ENCODE results near the gene DGKD. TPM values are rescaled to one million over a fixed set of nuclear protein-coding genes. Genes with fewer than 3 reads are reported as not detected.

DGKD gene
- total RNA-seq, 4 donors from 2014 or later, result 7.0 to 55.4 (median 10.9) TPM

- Histone ChIP-seq H3K4me1 (peaks cover 8% of the 10 kb centered on the region), H3K27ac (no peak overlapping the region), H3K9me3 (no peaks in the 10 kb centered on the region), H3K27me3 (no peaks in the 10 kb centered on the region), H3K36me3 (no peaks in the 10 kb centered on the region), H3K4me3 (no peak overlapping the region)
- TF ChIP-seq POLR2AphosphoS5 (IDR thresholded peaks at IDR 0.05), result no peak
- TF ChIP-seq, protein P1, sequence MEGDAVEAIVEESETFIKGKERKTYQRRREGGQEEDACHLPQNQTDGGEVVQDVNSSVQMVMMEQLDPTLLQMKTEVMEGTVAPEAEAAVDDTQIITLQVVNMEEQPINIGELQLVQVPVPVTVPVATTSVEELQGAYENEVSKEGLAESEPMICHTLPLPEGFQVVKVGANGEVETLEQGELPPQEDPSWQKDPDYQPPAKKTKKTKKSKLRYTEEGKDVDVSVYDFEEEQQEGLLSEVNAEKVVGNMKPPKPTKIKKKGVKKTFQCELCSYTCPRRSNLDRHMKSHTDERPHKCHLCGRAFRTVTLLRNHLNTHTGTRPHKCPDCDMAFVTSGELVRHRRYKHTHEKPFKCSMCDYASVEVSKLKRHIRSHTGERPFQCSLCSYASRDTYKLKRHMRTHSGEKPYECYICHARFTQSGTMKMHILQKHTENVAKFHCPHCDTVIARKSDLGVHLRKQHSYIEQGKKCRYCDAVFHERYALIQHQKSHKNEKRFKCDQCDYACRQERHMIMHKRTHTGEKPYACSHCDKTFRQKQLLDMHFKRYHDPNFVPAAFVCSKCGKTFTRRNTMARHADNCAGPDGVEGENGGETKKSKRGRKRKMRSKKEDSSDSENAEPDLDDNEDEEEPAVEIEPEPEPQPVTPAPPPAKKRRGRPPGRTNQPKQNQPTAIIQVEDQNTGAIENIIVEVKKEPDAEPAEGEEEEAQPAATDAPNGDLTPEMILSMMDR (IDR thresholded peaks at IDR 0.05), result no peak
- TF ChIP-seq POLR2A (IDR thresholded peaks at IDR 0.05), result no peak
- TF ChIP-seq EP300 (IDR thresholded peaks at IDR 0.05), result no peak
- peak in 1 of 2 donors; percentile 6 for DNase-seq (ENCODE audit: low spot score in 2 of 2)
- WGBS, result 64% methylated on average over 8 of the region's 8 CpGs
Observed at GRCh38 chr2:233407771-233408181, 53.5 kb downstream of the DGKD start.

DNA sequence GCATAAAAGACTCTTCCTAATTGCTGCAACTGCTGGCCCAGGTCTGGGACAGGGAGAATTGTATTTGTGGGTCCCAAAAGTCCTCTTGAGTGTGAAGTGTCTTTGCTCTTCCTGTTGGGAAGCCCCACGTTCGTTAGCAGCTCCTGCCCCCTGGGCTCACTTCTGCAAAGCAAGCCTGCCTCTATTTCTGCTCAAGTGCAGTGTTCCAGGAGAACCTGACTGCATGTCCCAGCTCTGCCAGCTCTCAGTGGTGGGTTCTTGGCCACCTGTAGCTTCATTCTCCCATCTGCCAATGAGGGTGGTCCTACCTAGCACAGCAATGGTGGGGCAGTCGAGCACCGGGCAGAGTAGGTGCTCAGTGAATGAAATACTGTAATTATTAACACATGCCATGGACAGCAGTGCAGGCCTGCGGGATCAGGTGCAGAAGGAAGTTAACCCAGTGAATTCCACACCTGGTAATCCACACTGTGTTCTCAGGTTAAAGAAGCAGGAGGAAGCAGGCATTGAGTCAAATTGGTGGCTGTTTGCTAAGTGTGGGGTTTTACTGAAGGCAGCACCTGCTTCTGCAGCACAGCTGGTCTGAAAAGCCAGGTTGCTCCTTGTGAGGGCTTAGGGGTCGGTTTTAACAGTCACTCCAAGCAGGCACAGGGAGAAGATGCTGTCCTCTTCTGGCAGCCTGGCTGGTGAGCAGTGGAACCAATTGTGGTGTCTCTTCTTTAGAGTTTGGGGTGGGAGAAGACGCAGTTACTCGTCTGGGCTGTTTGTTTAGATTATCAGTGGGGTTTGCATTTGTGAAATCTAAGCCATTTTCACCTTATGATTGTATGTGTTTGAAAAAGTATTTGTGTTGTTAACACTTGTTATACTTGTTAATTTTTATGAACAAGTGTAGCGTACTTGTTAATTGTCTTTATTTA, 54.3 kb downstream of the DGKD start:
- whole genome bisulfite sequencing, result 77% methylated on average over 9 of the region's 9 CpGs
- Histone ChIP-seq H3K4me3 (no peak overlapping the region), H3K9me3 (no peaks in the 10 kb centered on the region), H3K4me1 (peaks cover 8% of the 10 kb centered on the region), H3K27ac (no peak overlapping the region), H3K36me3 (no peaks in the 10 kb centered on the region), H3K27me3 (no peaks in the 10 kb centered on the region)
- peak in 1 of 2 donors; percentile 16 for DNase-seq (ENCODE audit: low spot score in 2 of 2)
- no peak for TF ChIP-seq POLR2A (IDR thresholded peaks at IDR 0.05)
- TF ChIP-seq, protein P1 (IDR thresholded peaks at IDR 0.05), result no peak
- no peak for TF ChIP-seq POLR2AphosphoS5 (IDR thresholded peaks at IDR 0.05)
- TF ChIP-seq EP300 (IDR thresholded peaks at IDR 0.05), result no peak

DNA sequence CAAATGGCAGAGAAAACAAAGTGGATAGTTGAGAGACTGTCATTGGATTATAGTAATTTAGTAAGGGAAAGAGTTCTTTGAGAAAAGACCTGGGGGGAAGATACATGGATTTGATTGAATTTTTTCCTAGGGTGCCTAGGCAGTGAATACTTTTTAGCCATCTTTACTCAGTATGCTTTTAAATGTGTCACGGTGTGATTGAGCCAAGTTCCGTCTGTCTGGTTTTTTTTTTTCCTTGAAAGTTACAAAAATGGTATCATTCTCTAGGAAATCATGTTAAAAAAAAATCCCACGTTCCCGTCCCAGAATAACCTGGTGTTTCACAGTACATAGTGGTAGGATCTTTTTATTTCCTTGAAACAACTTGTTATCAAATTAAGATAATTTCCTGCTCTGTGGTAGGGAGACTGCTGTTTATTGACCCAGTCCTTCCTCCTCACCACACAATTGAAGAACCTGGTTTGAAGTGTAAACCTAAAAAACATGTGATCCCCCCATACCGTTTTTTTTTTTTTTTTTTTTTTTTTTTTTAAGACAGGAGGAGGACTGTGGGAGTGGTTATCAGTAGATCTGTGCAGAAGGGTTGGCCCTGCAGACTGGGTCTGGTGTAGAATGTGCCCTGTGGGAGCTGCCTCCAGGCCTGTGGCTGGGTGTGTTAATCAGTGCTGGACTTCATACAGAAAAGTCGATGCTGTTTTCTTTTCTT, 55.1 kb downstream of the DGKD start:
- no peak overlapping the region for H3K27ac ChIP-seq
- no peak for TF ChIP-seq POLR2AphosphoS5 (IDR thresholded peaks at IDR 0.05)
- TF ChIP-seq, protein P1 (IDR thresholded peaks at IDR 0.05), result no peak
- no peak for TF ChIP-seq POLR2A (IDR thresholded peaks at IDR 0.05)
- no peak for TF ChIP-seq EP300 (IDR thresholded peaks at IDR 0.05)

GRCh38 chr2:233410196-233410760, 56.0 kb downstream of the DGKD start:
- WGBS, result 84% methylated on average over 5 of the region's 5 CpGs
- DNase-seq (ENCODE audit: low spot score in 2 of 2), result peak in 1 of 2 donors; percentile 44
- Histone ChIP-seq H3K9me3 (no peaks in the 10 kb centered on the region), H3K36me3 (no peaks in the 10 kb centered on the region), H3K4me3 (no peak overlapping the region), H3K4me1 (peaks cover 10% of the 10 kb centered on the region), H3K27me3 (no peaks in the 10 kb centered on the region), H3K27ac (no peak overlapping the region)
- no peak for TF ChIP-seq POLR2AphosphoS5 (IDR thresholded peaks at IDR 0.05)
- TF ChIP-seq EP300 (IDR thresholded peaks at IDR 0.05), result no peak
- TF ChIP-seq, protein P1 (IDR thresholded peaks at IDR 0.05), result no peak

More for the DNA sequence above, 55.1 kb downstream of the DGKD start:
- WGBS, result 44% methylated on average over 6 of the region's 6 CpGs
- H3K4me3 ChIP-seq, result no peak overlapping the region
- H3K36me3 ChIP-seq, result no peaks in the 10 kb centered on the region
- H3K4me1 ChIP-seq, result peaks cover 8% of the 10 kb centered on the region
- peak in 1 of 2 donors; percentile 52 for DNase-seq (ENCODE audit: low spot score in 2 of 2)
- no peaks in the 10 kb centered on the region for H3K9me3 ChIP-seq
- no peaks in the 10 kb centered on the region for H3K27me3 ChIP-seq

All from suprapubic skin (tissue), 4 donors.